ENCODE results near the gene CDHR3.

The CDHR3 gene

GRCh38 chr7:106035568-106035967 lies 72.5 kb downstream of the CDHR3 start:
- no peaks in the 10 kb centered on the region for H3K27me3 ChIP-seq (ENCODE audit: insufficient read depth, low read length, poor library complexity)
- no peak overlapping the region for H2AK5ac ChIP-seq (ENCODE audit: low read length)
- no CpG with 5 or more reads among the region's 8 CpGs for whole genome bisulfite sequencing (ENCODE audit: extremely low coverage, insufficient coverage, low lambda C conversion rate)
- no peak overlapping the region for H3K18ac ChIP-seq (ENCODE audit: low read length)
- H2BK120ac ChIP-seq (ENCODE audit: low read depth, low read length) = no peak overlapping the region
- H3K79me2 ChIP-seq (ENCODE audit: control insufficient read depth, insufficient read depth, low read length) = no peaks in the 10 kb centered on the region
- H4K5ac ChIP-seq (ENCODE audit: low read length) = no peak overlapping the region
- no peak for DNase-seq
- H3K36me3 ChIP-seq (ENCODE audit: control insufficient read depth, insufficient read depth, low read length) = no peaks in the 10 kb centered on the region
- H3K4me3 ChIP-seq (ENCODE audit: low read length) = no peak overlapping the region
- H3K23ac ChIP-seq (ENCODE audit: low read length) = no peak overlapping the region
- no peak overlapping the region for H3K4ac ChIP-seq (ENCODE audit: low read depth, low read length)
- no peak overlapping the region for H3K56ac ChIP-seq (ENCODE audit: low read length)
- H4K8ac ChIP-seq (ENCODE audit: low read depth, low read length) = no peak overlapping the region
- H2BK15ac ChIP-seq (replicated peaks; ENCODE audit: low read depth) = no peak overlapping the region
- no peaks in the 10 kb centered on the region for H3K79me1 ChIP-seq (ENCODE audit: low read length)
- H3K4me2 ChIP-seq (ENCODE audit: low read length) = no peak overlapping the region
- H3K27ac ChIP-seq (ENCODE audit: low read depth, low read length) = no peak overlapping the region
- H3K9ac ChIP-seq (ENCODE audit: low read length) = no peak overlapping the region
- H2BK5ac ChIP-seq (ENCODE audit: low read length) = no peak overlapping the region
- H3K4me1 ChIP-seq (ENCODE audit: control insufficient read depth, low read depth, low read length) = peaks cover 5% of the 10 kb centered on the region

- Histone ChIP-seq H3K27me3 (ENCODE audit: insufficient read depth, low read length, poor library complexity) (no peaks in the 10 kb centered on the region), H3K4me2 (ENCODE audit: low read length) (no peak overlapping the region), H3K9ac (ENCODE audit: low read length) (no peak overlapping the region), H2BK15ac (replicated peaks; ENCODE audit: low read depth) (no peak overlapping the region), H3K18ac (ENCODE audit: low read length) (no peak overlapping the region), H3K56ac (ENCODE audit: low read length) (no peak overlapping the region), H3K4me1 (ENCODE audit: control insufficient read depth, low read depth, low read length) (peaks cover 5% of the 10 kb centered on the region), H3K4me3 (ENCODE audit: low read length) (no peak overlapping the region), H3K27ac (ENCODE audit: low read depth, low read length) (no peak overlapping the region), H2BK5ac (ENCODE audit: low read length) (no peak overlapping the region), H3K36me3 (ENCODE audit: control insufficient read depth, insufficient read depth, low read length) (no peaks in the 10 kb centered on the region), H2BK120ac (ENCODE audit: low read depth, low read length) (no peak overlapping the region), H4K8ac (ENCODE audit: low read depth, low read length) (no peak overlapping the region), H3K79me2 (ENCODE audit: control insufficient read depth, insufficient read depth, low read length) (no peaks in the 10 kb centered on the region), H4K5ac (ENCODE audit: low read length) (no peak overlapping the region), H3K23ac (ENCODE audit: low read length) (no peak overlapping the region), H3K4ac (ENCODE audit: low read depth, low read length) (no peak overlapping the region), H3K79me1 (ENCODE audit: low read length) (no peaks in the 10 kb centered on the region), H2AK5ac (ENCODE audit: low read length) (no peak overlapping the region)
- WGBS (ENCODE audit: extremely low coverage, insufficient coverage, low lambda C conversion rate) = no CpG with 5 or more reads among the region's 6 CpGs
- DNase-seq = no peak
These were observed 72.9 kb downstream of the CDHR3 start for GRCh38 chr7:106036004-106036403.

- Histone ChIP-seq H2BK15ac (replicated peaks; ENCODE audit: low read depth) (no peak overlapping the region), H3K79me2 (ENCODE audit: control insufficient read depth, insufficient read depth, low read length) (no peaks in the 10 kb centered on the region), H2BK5ac (ENCODE audit: low read length) (no peak overlapping the region), H3K56ac (ENCODE audit: low read length) (no peak overlapping the region), H3K36me3 (ENCODE audit: control insufficient read depth, insufficient read depth, low read length) (no peaks in the 10 kb centered on the region), H3K79me1 (ENCODE audit: low read length) (no peaks in the 10 kb centered on the region), H3K4me3 (ENCODE audit: low read length) (no peak overlapping the region), H3K9ac (ENCODE audit: low read length) (no peak overlapping the region), H3K27me3 (ENCODE audit: insufficient read depth, low read length, poor library complexity) (no peaks in the 10 kb centered on the region), H2AK5ac (ENCODE audit: low read length) (no peak overlapping the region), H3K4ac (ENCODE audit: low read depth, low read length) (no peak overlapping the region), H4K5ac (ENCODE audit: low read length) (no peak overlapping the region), H3K4me1 (ENCODE audit: control insufficient read depth, low read depth, low read length) (no peaks in the 10 kb centered on the region), H4K8ac (ENCODE audit: low read depth, low read length) (no peak overlapping the region), H3K23ac (ENCODE audit: low read length) (no peak overlapping the region), H3K27ac (ENCODE audit: low read depth, low read length) (no peak overlapping the region), H3K18ac (ENCODE audit: low read length) (no peak overlapping the region), H2BK120ac (ENCODE audit: low read depth, low read length) (no peak overlapping the region), H3K4me2 (ENCODE audit: low read length) (no peak overlapping the region)
- DNase-seq = no peak
- WGBS (ENCODE audit: extremely low coverage, insufficient coverage, low lambda C conversion rate) = no CpG with 5 or more reads among the region's 7 CpGs
These were observed 74.6 kb downstream of the CDHR3 start for GRCh38 chr7:106037489-106038176.

GRCh38 chr7:106038289-106038688 lies 75.2 kb downstream of the CDHR3 start:
- Histone ChIP-seq H3K9ac (ENCODE audit: low read length) (no peak overlapping the region), H3K23ac (ENCODE audit: low read length) (no peak overlapping the region), H2BK120ac (ENCODE audit: low read depth, low read length) (no peak overlapping the region), H2BK5ac (ENCODE audit: low read length) (no peak overlapping the region), H4K8ac (ENCODE audit: low read depth, low read length) (no peak overlapping the region), H3K79me2 (ENCODE audit: control insufficient read depth, insufficient read depth, low read length) (no peaks in the 10 kb centered on the region), H3K27me3 (ENCODE audit: insufficient read depth, low read length, poor library complexity) (no peaks in the 10 kb centered on the region), H3K4ac (ENCODE audit: low read depth, low read length) (no peak overlapping the region), H3K56ac (ENCODE audit: low read length) (no peak overlapping the region), H3K27ac (ENCODE audit: low read depth, low read length) (no peak overlapping the region), H2BK15ac (replicated peaks; ENCODE audit: low read depth) (no peak overlapping the region), H2AK5ac (ENCODE audit: low read length) (no peak overlapping the region), H3K4me3 (ENCODE audit: low read length) (no peak overlapping the region), H4K5ac (ENCODE audit: low read length) (no peak overlapping the region), H3K4me2 (ENCODE audit: low read length) (no peak overlapping the region), H3K79me1 (ENCODE audit: low read length) (no peaks in the 10 kb centered on the region), H3K18ac (ENCODE audit: low read length) (no peak overlapping the region), H3K36me3 (ENCODE audit: control insufficient read depth, insufficient read depth, low read length) (no peaks in the 10 kb centered on the region), H3K4me1 (ENCODE audit: control insufficient read depth, low read depth, low read length) (no peaks in the 10 kb centered on the region)
- no peak for DNase-seq
- WGBS (ENCODE audit: extremely low coverage, insufficient coverage, low lambda C conversion rate) = no CpG with 5 or more reads among the region's 5 CpGs

- peak overlapping the region; percentile 22 for H3K56ac ChIP-seq (ENCODE audit: low read length)
- H2BK15ac ChIP-seq (replicated peaks; ENCODE audit: low read depth) = no peak overlapping the region
- H3K4ac ChIP-seq (ENCODE audit: low read depth, low read length) = no peak overlapping the region
- WGBS (ENCODE audit: extremely low coverage, insufficient coverage, low lambda C conversion rate) = no CpG with 5 or more reads among the region's 12 CpGs
- H3K18ac ChIP-seq (ENCODE audit: low read length) = no peak overlapping the region
- no peaks in the 10 kb centered on the region for H3K79me1 ChIP-seq (ENCODE audit: low read length)
- H3K9ac ChIP-seq (ENCODE audit: low read length) = no peak overlapping the region
- no peak overlapping the region for H2BK5ac ChIP-seq (ENCODE audit: low read length)
- no peak overlapping the region for H2BK120ac ChIP-seq (ENCODE audit: low read depth, low read length)
- H4K5ac ChIP-seq (ENCODE audit: low read length) = no peak overlapping the region
- H3K4me1 ChIP-seq (ENCODE audit: control insufficient read depth, low read depth, low read length) = no peaks in the 10 kb centered on the region
- H3K27me3 ChIP-seq (ENCODE audit: insufficient read depth, low read length, poor library complexity) = no peaks in the 10 kb centered on the region
- no peaks in the 10 kb centered on the region for H3K36me3 ChIP-seq (ENCODE audit: control insufficient read depth, insufficient read depth, low read length)
- no peak overlapping the region for H3K27ac ChIP-seq (ENCODE audit: low read depth, low read length)
- no peaks in the 10 kb centered on the region for H3K79me2 ChIP-seq (ENCODE audit: control insufficient read depth, insufficient read depth, low read length)
- DNase-seq = no peak
- H4K8ac ChIP-seq (ENCODE audit: low read depth, low read length) = no peak overlapping the region
- no peak overlapping the region for H3K4me3 ChIP-seq (ENCODE audit: low read length)
- H2AK5ac ChIP-seq (ENCODE audit: low read length) = no peak overlapping the region
- no peak overlapping the region for H3K23ac ChIP-seq (ENCODE audit: low read length)
- no peak overlapping the region for H3K4me2 ChIP-seq (ENCODE audit: low read length)
These were observed 75.9 kb downstream of the CDHR3 start for GRCh38 chr7:106038916-106039315.

- Histone ChIP-seq H3K56ac (ENCODE audit: low read length) (peak overlapping the region; percentile 35), H4K8ac (ENCODE audit: low read depth, low read length) (no peak overlapping the region), H3K27me3 (ENCODE audit: insufficient read depth, low read length, poor library complexity) (no peaks in the 10 kb centered on the region), H3K36me3 (ENCODE audit: control insufficient read depth, insufficient read depth, low read length) (no peaks in the 10 kb centered on the region), H3K23ac (ENCODE audit: low read length) (no peak overlapping the region), H2BK5ac (ENCODE audit: low read length) (no peak overlapping the region), H4K5ac (ENCODE audit: low read length) (no peak overlapping the region), H3K4me3 (ENCODE audit: low read length) (no peak overlapping the region), H2BK120ac (ENCODE audit: low read depth, low read length) (no peak overlapping the region), H3K9ac (ENCODE audit: low read length) (no peak overlapping the region), H3K79me2 (ENCODE audit: control insufficient read depth, insufficient read depth, low read length) (no peaks in the 10 kb centered on the region), H2BK15ac (replicated peaks; ENCODE audit: low read depth) (no peak overlapping the region), H3K18ac (ENCODE audit: low read length) (no peak overlapping the region), H3K4me1 (ENCODE audit: control insufficient read depth, low read depth, low read length) (no peaks in the 10 kb centered on the region), H3K4ac (ENCODE audit: low read depth, low read length) (no peak overlapping the region), H3K4me2 (ENCODE audit: low read length) (no peak overlapping the region), H2AK5ac (ENCODE audit: low read length) (no peak overlapping the region), H3K27ac (ENCODE audit: low read depth, low read length) (no peak overlapping the region), H3K79me1 (ENCODE audit: low read length) (no peaks in the 10 kb centered on the region)
- DNase-seq = peak; percentile 65
- WGBS (ENCODE audit: extremely low coverage, insufficient coverage, low lambda C conversion rate) = no CpG with 5 or more reads among the region's 13 CpGs
These were observed 76.5 kb downstream of the CDHR3 start for GRCh38 chr7:106039486-106040060.
